SK-N-SH treated with all-trans-retinoic acid at 6 μM for 48 hours (cell line): Measurements from ENCODE around the gene SLC17A5.

Source experiments
- ARNTL ChIP-seq: fragments of 450-650 bp; formaldehyde crosslinking; IDR thresholded peaks from 2 replicates; pipeline ENCODE4 v1.5.0; 2020; ENCODE audit warnings: low read depth, mild to moderate bottlenecking, moderate library complexity, borderline replicate concordance
- CSDC2 ChIP-seq: fragments of 250-450 bp; sonication (Bioruptor Pico); IDR thresholded peaks from 2 replicates; pipeline ENCODE4 v1.5.0; 2020; ENCODE audit warnings: mild to moderate bottlenecking, moderate library complexity
- RARB ChIP-seq: fragments of 250-450 bp; sonication (Bioruptor Pico); IDR thresholded peaks from 2 replicates; pipeline ENCODE4 v1.8.0; 2021; ENCODE audit warnings: mild to moderate bottlenecking, moderate library complexity
- TCF4 ChIP-seq: fragments of 250-450 bp; sonication (Bioruptor Pico); IDR thresholded peaks from 2 replicates; pipeline ENCODE4 v1.8.0; 2021; ENCODE audit warnings: mild to moderate bottlenecking, moderate library complexity, borderline replicate concordance
- TOX ChIP-seq: fragments of 250-450 bp; sonication (Bioruptor Pico); IDR thresholded peaks from 2 replicates; pipeline ENCODE4 v1.8.0; 2021; ENCODE audit warnings: mild to moderate bottlenecking, moderate library complexity, borderline replicate concordance
- ZFP3 ChIP-seq: fragments of 250-450 bp; sonication (Bioruptor Pico); IDR thresholded peaks from 2 replicates; pipeline ENCODE4 v1.5.0; 2020; ENCODE audit warnings: mild to moderate bottlenecking, moderate library complexity
- ZFP30 ChIP-seq: fragments of 450-650 bp; formaldehyde crosslinking; IDR thresholded peaks from 2 replicates; pipeline ENCODE4 v1.5.0; 2022; ENCODE audit warnings: mild to moderate bottlenecking, moderate library complexity
- ZNF565 ChIP-seq: fragments of 450-650 bp; formaldehyde crosslinking; conservative IDR thresholded peaks from 2 replicates; pipeline ENCODE4 v1.5.0; 2020; ENCODE audit warnings: low read depth, mild to moderate bottlenecking, moderate library complexity
- ZNF8 ChIP-seq: fragments of 450-650 bp; formaldehyde crosslinking; IDR thresholded peaks from 2 replicates; pipeline ENCODE4 v1.5.0; 2020; ENCODE audit warnings: mild to moderate bottlenecking, moderate library complexity
- TF ChIP-seq, protein P1 (sequence below): fragments of 250-450 bp; sonication (Bioruptor Pico); IDR thresholded peaks from 2 replicates; pipeline ENCODE4 v1.5.1; 2021; ENCODE audit warnings: mild to moderate bottlenecking, moderate library complexity
- TF ChIP-seq, protein P2 (sequence below): fragments of 250-450 bp; sonication (Bioruptor Pico); IDR thresholded peaks from 2 replicates; pipeline ENCODE4 v1.5.0; 2020; ENCODE audit warnings: mild to moderate bottlenecking, moderate library complexity
- TF ChIP-seq, protein P3 (sequence below): fragments of 250-450 bp; sonication (Bioruptor Pico); IDR thresholded peaks from 2 replicates; pipeline ENCODE4 v1.5.1; 2020; ENCODE audit warnings: low read depth, mild to moderate bottlenecking, moderate library complexity
- TF ChIP-seq, protein P4 (sequence below): fragments of 250-450 bp; sonication (Bioruptor Pico); IDR thresholded peaks from 2 replicates; pipeline ENCODE4 v1.8.0; 2020; ENCODE audit warnings: mild to moderate bottlenecking, moderate library complexity, borderline replicate concordance

DNA sequence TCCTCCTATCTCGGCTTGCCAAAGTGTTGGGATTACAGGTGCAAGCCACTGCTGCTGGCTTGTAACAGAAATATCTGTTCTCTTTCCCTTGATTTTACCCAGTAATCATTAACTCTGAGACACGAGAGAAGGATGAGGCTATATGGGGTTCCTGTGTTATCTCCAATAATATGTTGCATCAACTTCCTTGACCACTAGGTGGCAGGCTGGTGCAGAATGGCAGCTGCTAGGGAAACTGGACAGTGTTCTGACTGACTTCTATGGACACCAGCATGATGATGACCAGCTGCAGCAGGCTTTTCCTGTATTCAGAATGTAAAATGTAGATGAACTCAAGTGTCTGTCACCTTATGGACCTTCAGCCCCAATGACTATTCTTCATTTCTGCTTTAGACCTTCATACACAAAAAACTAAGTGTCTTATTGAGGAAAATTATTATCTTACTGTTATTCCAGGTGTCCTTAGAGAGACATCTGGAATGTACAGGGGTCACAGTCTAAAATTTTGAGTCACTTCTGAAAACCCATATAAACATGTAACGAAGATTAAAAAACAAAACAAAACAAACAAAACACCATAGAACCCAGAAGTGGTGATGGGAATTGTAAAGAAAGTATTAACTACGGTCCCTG lies 21.8 kb upstream of the SLC17A5 start:
- TF ChIP-seq CSDC2 (CRISPR knock-in tag), result no peak
- TF ChIP-seq TOX, result no peak
- TF ChIP-seq ZNF8 (CRISPR knock-in tag), result no peak
- TF ChIP-seq, protein P1, sequence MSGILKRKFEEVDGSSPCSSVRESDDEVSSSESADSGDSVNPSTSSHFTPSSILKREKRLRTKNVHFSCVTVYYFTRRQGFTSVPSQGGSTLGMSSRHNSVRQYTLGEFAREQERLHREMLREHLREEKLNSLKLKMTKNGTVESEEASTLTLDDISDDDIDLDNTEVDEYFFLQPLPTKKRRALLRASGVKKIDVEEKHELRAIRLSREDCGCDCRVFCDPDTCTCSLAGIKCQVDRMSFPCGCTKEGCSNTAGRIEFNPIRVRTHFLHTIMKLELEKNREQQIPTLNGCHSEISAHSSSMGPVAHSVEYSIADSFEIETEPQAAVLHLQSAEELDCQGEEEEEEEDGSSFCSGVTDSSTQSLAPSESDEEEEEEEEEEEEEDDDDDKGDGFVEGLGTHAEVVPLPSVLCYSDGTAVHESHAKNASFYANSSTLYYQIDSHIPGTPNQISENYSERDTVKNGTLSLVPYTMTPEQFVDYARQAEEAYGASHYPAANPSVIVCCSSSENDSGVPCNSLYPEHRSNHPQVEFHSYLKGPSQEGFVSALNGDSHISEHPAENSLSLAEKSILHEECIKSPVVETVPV, result no peak
- no peak for TF ChIP-seq ZFP3 (CRISPR knock-in tag)
- TF ChIP-seq ARNTL (CRISPR knock-in tag), result no peak
- TF ChIP-seq, protein P2, sequence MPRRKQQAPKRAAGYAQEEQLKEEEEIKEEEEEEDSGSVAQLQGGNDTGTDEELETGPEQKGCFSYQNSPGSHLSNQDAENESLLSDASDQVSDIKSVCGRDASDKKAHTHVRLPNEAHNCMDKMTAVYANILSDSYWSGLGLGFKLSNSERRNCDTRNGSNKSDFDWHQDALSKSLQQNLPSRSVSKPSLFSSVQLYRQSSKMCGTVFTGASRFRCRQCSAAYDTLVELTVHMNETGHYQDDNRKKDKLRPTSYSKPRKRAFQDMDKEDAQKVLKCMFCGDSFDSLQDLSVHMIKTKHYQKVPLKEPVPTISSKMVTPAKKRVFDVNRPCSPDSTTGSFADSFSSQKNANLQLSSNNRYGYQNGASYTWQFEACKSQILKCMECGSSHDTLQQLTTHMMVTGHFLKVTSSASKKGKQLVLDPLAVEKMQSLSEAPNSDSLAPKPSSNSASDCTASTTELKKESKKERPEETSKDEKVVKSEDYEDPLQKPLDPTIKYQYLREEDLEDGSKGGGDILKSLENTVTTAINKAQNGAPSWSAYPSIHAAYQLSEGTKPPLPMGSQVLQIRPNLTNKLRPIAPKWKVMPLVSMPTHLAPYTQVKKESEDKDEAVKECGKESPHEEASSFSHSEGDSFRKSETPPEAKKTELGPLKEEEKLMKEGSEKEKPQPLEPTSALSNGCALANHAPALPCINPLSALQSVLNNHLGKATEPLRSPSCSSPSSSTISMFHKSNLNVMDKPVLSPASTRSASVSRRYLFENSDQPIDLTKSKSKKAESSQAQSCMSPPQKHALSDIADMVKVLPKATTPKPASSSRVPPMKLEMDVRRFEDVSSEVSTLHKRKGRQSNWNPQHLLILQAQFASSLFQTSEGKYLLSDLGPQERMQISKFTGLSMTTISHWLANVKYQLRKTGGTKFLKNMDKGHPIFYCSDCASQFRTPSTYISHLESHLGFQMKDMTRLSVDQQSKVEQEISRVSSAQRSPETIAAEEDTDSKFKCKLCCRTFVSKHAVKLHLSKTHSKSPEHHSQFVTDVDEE (CRISPR knock-in tag), result no peak
- TF ChIP-seq ZNF565 (CRISPR knock-in tag), result no peak
- no peak for TF ChIP-seq ZFP30 (CRISPR knock-in tag)
- TF ChIP-seq, protein P3, sequence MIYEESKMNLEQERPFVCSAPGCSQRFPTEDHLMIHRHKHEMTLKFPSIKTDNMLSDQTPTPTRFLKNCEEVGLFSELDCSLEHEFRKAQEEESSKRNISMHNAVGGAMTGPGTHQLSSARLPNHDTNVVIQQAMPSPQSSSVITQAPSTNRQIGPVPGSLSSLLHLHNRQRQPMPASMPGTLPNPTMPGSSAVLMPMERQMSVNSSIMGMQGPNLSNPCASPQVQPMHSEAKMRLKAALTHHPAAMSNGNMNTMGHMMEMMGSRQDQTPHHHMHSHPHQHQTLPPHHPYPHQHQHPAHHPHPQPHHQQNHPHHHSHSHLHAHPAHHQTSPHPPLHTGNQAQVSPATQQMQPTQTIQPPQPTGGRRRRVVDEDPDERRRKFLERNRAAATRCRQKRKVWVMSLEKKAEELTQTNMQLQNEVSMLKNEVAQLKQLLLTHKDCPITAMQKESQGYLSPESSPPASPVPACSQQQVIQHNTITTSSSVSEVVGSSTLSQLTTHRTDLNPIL, result no peak
- TF ChIP-seq, protein P4, sequence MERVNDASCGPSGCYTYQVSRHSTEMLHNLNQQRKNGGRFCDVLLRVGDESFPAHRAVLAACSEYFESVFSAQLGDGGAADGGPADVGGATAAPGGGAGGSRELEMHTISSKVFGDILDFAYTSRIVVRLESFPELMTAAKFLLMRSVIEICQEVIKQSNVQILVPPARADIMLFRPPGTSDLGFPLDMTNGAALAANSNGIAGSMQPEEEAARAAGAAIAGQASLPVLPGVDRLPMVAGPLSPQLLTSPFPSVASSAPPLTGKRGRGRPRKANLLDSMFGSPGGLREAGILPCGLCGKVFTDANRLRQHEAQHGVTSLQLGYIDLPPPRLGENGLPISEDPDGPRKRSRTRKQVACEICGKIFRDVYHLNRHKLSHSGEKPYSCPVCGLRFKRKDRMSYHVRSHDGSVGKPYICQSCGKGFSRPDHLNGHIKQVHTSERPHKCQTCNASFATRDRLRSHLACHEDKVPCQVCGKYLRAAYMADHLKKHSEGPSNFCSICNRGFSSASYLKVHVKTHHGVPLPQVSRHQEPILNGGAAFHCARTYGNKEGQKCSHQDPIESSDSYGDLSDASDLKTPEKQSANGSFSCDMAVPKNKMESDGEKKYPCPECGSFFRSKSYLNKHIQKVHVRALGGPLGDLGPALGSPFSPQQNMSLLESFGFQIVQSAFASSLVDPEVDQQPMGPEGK (CRISPR knock-in tag), result no peak
- no peak for TF ChIP-seq TCF4
- TF ChIP-seq RARB, result no peak
